Measurements from ENCODE around the gene CECR2.

GRCh38 chr22:17479135-17479534, 109.9 kb downstream of the CECR2 start:
- TF ChIP-seq CTCF (IDR thresholded peaks at IDR 0.05) (no peak), POLR2A (IDR thresholded peaks at IDR 0.05; ENCODE audit: low read depth) (no peak)
